ENCODE data around the gene VGF.
"Not testable (repeated sequence)": the region's sequence is repeated elsewhere in the genome, so short reads cannot be mapped to it uniquely, and the experiment has no call there.

The VGF gene

DNA sequence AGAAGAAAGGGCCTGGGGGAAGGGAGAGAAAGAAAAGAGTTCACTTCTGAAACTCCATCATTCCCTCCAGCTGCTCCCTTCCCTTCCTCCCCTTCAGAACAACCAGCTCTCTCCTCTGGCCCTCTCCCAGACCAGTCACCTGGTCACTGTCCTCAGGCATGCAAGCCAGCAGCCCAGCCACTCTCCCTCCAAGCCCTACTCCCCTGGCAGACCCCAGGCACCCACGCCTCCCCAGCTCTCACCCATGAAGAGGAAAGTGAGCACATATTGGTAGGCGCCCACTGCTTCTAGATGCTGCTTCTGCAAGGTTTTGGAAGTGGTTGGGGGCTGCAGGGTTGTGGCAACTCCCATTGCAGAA is 35.1 kb upstream of the VGF start:
- FAIRE-seq (no peak), DNase-seq (ENCODE audit: insufficient read length, low spot score) (no peak)
- no peak for TF ChIP-seq POLR2A (IDR thresholded peaks at IDR 0.05; ENCODE audit: low read depth, low read length)

DNA sequence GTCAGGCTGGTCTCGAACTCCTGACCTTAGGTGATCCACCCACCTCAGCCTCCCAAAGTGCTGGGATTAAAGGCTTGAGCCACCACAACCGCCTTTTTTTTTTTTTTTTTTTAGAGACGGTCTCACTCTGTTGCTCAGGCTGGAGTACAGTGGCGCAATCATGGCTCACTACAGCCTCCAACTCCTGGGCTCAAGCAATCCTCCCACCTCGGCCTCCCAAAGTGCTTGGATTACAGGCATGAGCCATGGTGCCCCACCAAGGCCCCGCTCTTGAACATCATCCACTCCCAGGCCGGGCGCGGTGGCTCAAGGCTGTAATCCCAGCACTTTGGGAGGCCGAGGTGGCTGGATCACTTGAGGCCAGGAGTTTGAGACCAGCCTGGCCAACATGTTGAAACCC is 34.2 kb upstream of the VGF start:
- DNase-seq (ENCODE audit: insufficient read length, low spot score); FAIRE-seq: not testable (repeated sequence)

DNA sequence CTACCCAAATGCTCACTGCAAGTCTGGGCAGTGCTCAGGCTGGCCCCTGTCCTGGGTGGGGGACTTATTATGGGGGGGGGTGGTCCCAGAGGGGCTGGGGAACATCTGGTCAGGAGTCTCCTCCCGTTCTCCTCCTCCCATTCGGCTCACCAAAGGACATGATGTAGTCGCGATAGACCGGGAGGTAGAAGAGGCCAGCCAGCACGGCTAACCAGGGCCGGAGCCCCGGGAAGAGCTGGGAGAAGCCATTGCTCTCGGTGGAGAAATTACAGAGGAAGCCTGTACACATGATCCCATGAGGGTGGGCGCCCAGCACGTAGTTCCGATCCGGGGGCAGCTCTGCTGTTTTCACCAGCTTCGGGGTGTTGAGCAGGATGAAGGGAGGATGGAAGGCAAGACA is 33.1 kb upstream of the VGF start:
- DNase-seq (ENCODE audit: insufficient read length, low spot score), result no peak
- no peak for FAIRE-seq
- TF ChIP-seq POLR2A (IDR thresholded peaks at IDR 0.05; ENCODE audit: low read depth, low read length), result no peak

DNA sequence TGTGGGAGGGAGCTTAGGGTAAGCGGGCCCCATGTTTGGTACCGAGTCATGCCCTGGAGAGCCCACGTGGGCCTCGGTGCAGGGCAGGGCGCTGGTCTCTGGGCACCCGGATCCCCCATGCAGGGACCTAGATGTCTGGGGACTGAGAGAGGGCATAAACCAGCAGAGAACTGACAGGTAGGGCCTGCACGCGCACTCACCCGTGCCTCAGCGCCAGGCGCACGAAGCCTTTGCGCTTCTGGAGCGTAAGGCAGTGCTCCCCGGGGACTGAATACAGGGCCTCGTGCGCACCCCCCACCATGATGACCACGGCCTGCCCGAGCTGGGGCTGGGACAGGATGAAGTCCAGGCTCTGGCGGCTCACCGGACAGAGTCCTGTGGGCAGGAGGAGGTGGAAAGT is 32.6 kb upstream of the VGF start:
- FAIRE-seq (no peak), DNase-seq (ENCODE audit: insufficient read length, low spot score) (no peak)
- TF ChIP-seq POLR2A (IDR thresholded peaks at IDR 0.05; ENCODE audit: low read depth, low read length), result no peak

DNA sequence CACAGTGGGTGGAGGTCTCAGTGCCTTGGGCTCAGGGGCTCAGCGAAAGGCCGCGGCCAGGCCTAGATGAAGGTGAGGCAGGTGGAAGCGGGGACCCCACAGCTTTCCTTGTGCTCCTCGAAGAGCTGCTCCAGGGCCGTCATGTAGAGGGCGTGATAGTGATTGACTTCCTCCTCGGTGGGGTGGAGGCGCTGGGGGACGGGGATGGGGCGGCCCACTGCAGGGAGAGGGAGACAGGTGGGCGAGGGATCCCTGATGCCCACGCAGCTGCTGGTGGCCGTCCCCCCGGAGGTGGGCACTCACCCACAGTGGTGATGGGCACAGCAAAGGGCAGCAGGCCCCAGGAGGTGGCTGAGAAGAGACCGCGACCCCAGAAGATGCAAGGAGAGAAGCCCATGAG is 30.5 kb upstream of the VGF start:
- no peak for FAIRE-seq
- no peak for DNase-seq (ENCODE audit: insufficient read length, low spot score)
- no peak for TF ChIP-seq POLR2A (IDR thresholded peaks at IDR 0.05; ENCODE audit: low read depth, low read length)

DNA sequence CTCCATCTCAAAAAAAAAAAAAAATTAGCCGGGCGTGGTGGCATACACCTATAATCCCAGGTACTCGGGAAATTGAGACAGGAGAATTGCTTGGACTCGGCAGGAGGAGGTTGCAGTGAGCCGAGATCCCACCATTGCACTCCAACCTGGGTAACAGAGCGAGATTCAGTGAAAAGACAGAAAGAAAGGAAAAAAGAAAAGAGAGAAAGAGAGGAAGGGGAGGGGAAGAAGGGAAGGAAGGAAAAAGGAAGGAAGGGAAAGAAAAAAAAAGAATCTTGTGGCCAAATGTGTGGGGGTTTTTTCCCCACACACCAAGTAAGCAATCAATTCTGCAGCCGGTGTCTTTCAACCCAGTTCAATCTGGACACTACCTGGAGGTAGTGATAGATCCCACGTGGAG is 23.7 kb upstream of the VGF start:
- no peak for FAIRE-seq
- no peak for DNase-seq (ENCODE audit: insufficient read length, low spot score)
- TF ChIP-seq POLR2A (IDR thresholded peaks at IDR 0.05; ENCODE audit: low read depth, low read length), result no peak

DNA sequence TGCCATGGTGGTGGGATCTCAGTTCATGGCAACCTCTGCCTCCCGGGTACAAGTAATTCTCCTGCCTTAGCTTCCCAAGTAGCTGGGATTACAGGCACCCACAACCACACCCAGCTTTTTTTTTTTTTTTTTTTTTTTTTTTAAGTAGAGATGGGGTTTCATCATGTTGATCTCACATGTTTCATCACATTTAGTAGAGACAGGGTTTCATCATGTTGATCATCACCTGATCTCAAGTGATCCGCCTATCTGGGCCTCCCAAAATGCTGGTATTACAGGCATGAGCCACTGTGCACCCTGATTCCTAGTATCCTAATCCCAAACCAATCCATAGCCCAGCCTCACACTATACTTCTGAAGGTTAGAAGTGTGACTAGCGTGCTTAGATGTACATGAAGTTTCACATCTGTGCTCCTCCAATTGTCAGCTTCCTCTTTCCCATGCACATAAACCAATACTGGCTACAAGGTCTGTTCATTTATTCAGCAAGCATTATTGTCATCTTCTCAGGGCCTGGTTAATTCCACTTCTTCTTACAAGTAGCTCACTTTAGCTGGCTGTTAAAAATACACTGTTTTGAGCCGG is 21.6 kb upstream of the VGF start:
- FAIRE-seq (no peak), DNase-seq (ENCODE audit: insufficient read length, low spot score) (no peak)
- no peak for TF ChIP-seq POLR2A (IDR thresholded peaks at IDR 0.05; ENCODE audit: low read depth, low read length)

DNA sequence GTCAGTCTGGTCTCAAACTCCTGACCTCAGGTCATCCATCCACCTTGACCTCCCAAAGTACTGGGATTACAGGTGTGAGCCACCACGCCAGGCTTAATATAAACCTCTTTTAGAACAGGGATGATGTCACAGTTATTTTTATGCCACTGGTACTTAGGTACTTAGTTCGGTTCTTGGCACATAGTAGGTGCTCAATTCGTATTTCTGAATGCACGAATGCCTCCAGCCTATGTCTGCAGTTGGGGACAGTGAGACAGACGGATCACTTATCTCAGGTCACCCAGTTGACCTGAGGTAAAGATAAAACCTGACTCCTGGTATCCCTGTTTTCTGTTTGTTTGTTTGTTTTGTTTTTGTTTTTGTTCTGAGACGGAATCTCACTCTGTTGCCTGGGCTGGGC is 20.8 kb upstream of the VGF start:
- no peak for TF ChIP-seq POLR2A (IDR thresholded peaks at IDR 0.05; ENCODE audit: low read depth, low read length)
- DNase-seq (ENCODE audit: insufficient read length, low spot score) (no peak), FAIRE-seq (no peak)

DNA sequence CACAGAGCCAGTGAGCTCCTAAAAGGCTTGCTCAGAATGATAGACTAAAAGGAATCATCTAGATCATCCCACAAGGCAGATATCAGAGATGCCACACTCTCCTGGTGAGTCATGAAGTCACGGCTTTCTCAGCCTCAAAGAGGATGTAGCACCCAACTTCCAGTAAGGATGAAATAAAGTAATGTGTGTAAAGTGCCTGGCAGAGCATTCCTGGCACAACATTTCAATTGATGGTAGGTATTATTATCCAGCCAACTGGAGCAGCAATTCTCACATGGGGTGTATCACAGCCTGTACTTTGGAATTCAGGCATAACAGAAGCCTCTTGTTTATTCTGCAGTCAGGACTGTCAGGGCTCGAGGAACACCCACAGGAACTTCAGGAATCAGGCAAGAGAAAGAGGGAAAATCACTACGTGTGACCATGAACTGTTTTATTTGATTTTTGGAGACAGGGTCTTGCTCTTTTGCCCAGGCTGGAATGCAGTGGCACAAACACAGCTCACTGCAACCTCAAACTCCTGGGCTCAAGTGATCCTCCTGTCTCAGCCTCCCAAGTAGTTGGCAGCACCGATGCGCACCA is 20.0 kb upstream of the VGF start:
- DNase-seq (ENCODE audit: insufficient read length, low spot score) (no peak), FAIRE-seq (no peak)
- no peak for TF ChIP-seq POLR2A (IDR thresholded peaks at IDR 0.05; ENCODE audit: low read depth, low read length)

DNA sequence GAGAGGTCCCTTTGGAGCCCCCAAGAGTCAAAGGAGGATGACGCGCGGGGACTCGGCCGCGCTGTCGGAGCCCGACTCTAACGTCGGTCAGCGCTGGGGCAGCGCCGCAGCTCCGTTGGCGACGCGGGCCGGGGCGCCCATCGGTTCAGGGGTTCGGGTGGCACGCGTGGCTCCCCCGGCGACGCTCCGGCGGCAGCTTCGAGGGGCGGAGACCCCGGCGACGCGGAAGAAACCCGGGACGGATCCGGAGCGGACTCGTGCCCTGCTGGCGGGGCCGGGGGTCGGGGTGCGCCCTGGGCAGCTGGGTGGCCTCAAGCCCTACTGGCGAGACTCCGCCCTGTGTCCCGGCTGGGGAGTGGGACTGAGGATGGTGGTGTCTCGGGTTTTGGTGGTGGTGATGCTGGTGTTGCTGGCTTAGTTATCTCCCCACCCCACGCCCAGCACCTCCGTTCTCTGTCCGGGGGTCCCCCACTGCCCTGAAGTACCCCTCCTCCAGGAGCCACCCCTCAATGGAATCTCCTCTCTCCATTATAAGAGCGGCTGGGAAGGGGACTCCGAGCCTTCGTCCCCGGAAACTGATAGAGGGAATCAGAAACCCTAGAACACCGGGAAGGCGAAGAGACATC is 14.9 kb upstream of the VGF start, which contains the start of gene NAT16:
Gene NAT16, minus strand, starts transcription at position 164 of the 626 bp plus-strand sequence. CDS start 5,486 bp downstream, outside the sequence.
- TF ChIP-seq POLR2A (IDR thresholded peaks at IDR 0.05; ENCODE audit: low read depth, low read length), result no peak
- FAIRE-seq (no peak), DNase-seq (ENCODE audit: insufficient read length, low spot score) (no peak)

DNA sequence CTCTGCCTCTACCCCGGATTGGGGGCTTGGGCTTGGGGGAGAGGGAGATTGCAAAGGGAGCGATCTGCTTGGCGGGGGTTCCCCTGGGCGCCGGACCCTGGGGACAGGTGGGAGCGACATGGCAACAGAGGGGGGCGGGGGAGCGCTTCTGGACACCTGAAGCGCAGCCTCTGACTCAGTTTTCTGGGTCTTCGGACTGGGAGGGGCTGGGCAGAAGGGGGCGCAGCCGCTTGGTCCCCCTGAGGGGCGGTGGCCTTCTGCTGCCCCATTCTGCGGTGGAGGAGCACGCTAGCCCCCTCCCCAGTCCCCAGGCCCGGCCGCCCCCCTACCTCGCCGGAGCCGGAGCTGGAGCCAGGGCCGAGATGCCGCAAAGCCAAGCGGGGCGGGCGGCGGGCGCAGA is 14.3 kb upstream of the VGF start:
- TF ChIP-seq POLR2A (IDR thresholded peaks at IDR 0.05; ENCODE audit: low read depth, low read length), result no peak
- FAIRE-seq, result no peak
- DNase-seq (ENCODE audit: insufficient read length, low spot score), result no peak

DNA sequence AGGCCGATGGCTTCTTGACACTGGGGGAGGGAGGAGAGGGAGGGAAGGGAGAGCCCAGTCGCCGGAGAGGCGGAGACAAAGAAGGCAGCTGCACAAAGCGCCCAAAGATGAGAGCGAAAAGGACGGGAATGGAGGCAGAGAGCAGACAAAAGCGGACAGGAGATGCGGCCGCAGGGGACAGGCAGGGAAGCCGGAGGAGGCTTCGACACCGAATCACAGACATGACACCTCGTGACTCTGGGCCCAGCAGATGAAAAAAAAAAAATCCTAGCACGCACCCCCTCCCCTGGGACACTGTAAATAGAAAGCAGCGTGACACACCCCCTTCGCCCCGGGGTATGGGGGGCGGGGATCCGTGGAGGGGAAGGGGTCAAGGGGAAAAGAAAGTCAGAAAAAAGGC is 13.7 kb upstream of the VGF start:
- FAIRE-seq (no peak), DNase-seq (ENCODE audit: insufficient read length, low spot score) (no peak)
- no peak for TF ChIP-seq POLR2A (IDR thresholded peaks at IDR 0.05; ENCODE audit: low read depth, low read length)

DNA sequence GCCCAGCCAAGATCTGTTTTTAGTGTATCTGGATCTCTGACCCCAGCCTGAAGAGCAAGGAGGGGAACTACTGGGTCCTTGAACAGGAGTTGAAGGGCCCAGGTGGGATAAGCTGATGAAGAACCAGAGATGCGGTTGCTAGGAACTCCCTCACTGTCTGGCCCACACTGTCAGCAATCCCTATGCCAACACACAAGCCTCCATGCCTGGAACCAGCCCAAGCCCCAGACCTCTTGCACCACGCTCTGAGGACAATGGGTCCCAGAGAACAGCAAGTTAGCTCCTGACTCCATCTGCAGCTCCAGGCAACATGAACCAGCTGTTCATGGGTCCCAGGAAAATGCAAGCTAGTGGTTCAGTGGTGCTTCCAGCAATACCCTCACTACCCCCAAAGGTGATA is 12.3 kb upstream of the VGF start:
- FAIRE-seq, result no peak
- TF ChIP-seq POLR2A (IDR thresholded peaks at IDR 0.05; ENCODE audit: low read depth, low read length), result no peak
- no peak for DNase-seq (ENCODE audit: insufficient read length, low spot score)

DNA sequence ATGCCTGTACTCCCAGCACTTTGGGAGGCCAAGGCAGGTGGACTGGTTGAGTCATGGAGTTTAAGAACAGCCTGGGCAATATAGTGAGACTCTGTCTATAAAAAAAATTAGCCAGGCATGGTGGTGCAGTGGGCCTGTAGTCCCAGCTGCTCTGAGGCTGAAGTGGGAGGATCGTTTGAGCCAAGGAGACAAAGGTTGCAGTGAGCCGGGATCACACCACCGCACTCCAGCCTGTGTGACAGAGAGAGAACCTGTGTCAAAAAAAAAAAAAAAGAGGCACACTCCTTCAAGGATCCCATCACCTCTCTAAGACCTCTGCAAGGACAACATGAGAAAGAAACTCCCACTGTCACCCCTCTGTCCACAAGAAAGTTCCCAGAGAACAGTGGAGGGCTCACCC is 10.3 kb upstream of the VGF start:
- TF ChIP-seq POLR2A (IDR thresholded peaks at IDR 0.05; ENCODE audit: low read depth, low read length), result no peak
- FAIRE-seq (no peak), DNase-seq (ENCODE audit: insufficient read length, low spot score) (no peak)

DNA sequence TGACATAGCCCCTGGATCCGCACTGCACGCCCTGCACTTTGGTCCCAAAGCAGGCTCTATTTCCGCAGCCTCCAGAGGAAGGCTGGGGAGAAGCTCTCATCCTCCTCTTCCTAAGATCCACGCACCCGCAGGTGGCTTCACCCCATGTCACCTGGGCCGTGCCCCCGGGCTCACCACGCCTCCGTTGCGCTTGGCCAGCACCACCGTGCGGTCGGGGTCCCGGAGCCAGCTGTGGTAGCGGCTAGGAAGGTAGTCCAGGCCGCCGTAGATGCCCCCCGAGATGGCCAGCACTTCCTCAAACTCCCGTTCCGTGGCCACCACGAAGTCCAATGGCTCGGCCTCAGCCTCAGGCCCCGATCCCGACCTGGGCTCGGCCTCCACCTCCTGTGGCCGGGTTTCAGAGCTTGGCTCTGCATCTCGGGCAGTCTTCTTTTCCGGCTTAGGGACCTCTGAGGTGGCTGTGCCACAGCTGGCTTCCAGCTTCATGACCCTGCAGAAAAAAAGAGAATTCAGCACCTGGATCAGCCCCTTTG is 9.0 kb upstream of the VGF start:
- FAIRE-seq (no peak), DNase-seq (ENCODE audit: insufficient read length, low spot score) (no peak)
- TF ChIP-seq POLR2A (IDR thresholded peaks at IDR 0.05; ENCODE audit: low read depth, low read length), result no peak
